CD4-positive, alpha-beta memory T cell (primary cell): ENCODE results near the gene ATAD2B. TPM values are rescaled to one million over a fixed set of nuclear protein-coding genes. Genes with fewer than 3 reads are reported as not detected.

ENCODE experiments used
- CTCF ChIA-PET: fragments of 350-600 bp; sonication (Branson Sonifier 250); formaldehyde crosslinking; loops from one replicate; lab custom pipeline; 2021; ENCODE audit warnings: inconsistent platforms; ENCODE audit not compliant: partially characterized antibody; lab: Charles Lee
- POLR2A ChIA-PET: fragments of 350-600 bp; sonication (Branson Sonifier 250); formaldehyde crosslinking; loops from one replicate; lab custom pipeline; 2021; ENCODE audit not compliant: partially characterized antibody; lab: Charles Lee
- DNase-seq, 5 donors: peaks; one replicate each; pipeline versions ENCODE4 v3.0.0 to v3.0.0-alpha.2; 2020 to 2022; ENCODE audit warnings: mixed read lengths in 1 of 5
- H3K27ac ChIP-seq: one replicate; pipeline ENCODE4 v1.7.0; 2013; ENCODE audit warnings: low read depth, low read length
- H3K27me3 ChIP-seq: 2 replicates; pipeline ENCODE4 v1.7.0; 2013; ENCODE audit warnings: mild to moderate bottlenecking, low read length, moderate library complexity; ENCODE audit not compliant: insufficient read depth
- H3K36me3 ChIP-seq: 2 replicates; pipeline ENCODE4 v1.7.0; 2013; ENCODE audit warnings: mild to moderate bottlenecking, low read length, moderate library complexity; ENCODE audit not compliant: insufficient read depth
- H3K4me1 ChIP-seq: 2 replicates; pipeline ENCODE4 v1.7.0; 2013; ENCODE audit warnings: mild to moderate bottlenecking, low read length, moderate library complexity; ENCODE audit not compliant: insufficient read depth
- H3K4me3 ChIP-seq, 2 donors: one replicate each; pipeline ENCODE4 v1.7.0; 2013; ENCODE audit warnings: low read length in 2 of 2, mild to moderate bottlenecking in 1 of 2
- H3K9me3 ChIP-seq, 2 donors: one replicate each; pipeline ENCODE4 v1.7.0; 2013; ENCODE audit warnings: low read length in 2 of 2, control low read depth in 1 of 2; ENCODE audit not compliant: control insufficient read depth in 1 of 2
- H3K27ac Mint-ChIP-seq, 7 donors: one replicate each; pipeline ENCODE4 v1.8.0; 2020 to 2021; ENCODE audit warnings: mixed read lengths in 7 of 7, mild to moderate bottlenecking in 6 of 7, inconsistent platforms in 3 of 7, moderate library complexity in 3 of 7
- H3K27me3 Mint-ChIP-seq, 2 donors: one replicate each; pipeline ENCODE4 v1.8.0; 2020 to 2021; ENCODE audit warnings: mixed read lengths in 2 of 2
- H3K36me3 Mint-ChIP-seq, 2 donors: one replicate each; pipeline ENCODE4 v1.8.0; 2020 to 2021; ENCODE audit warnings: mixed read lengths in 2 of 2, inconsistent platforms in 1 of 2, mild to moderate bottlenecking in 1 of 2
- H3K4me1 Mint-ChIP-seq, 4 donors: one replicate each; pipeline ENCODE4 v1.8.0; 2020 to 2021; ENCODE audit warnings: mixed read lengths in 4 of 4, mild to moderate bottlenecking in 1 of 4
- H3K4me3 Mint-ChIP-seq, 8 donors: one replicate each; pipeline ENCODE4 v1.8.0; 2020 to 2021; ENCODE audit warnings: mixed read lengths in 8 of 8, mild to moderate bottlenecking in 7 of 8, moderate library complexity in 6 of 8, inconsistent platforms in 3 of 8
- H3K9me3 Mint-ChIP-seq, 8 donors: one replicate each; pipeline ENCODE4 v1.8.0; 2020 to 2021; ENCODE audit warnings: mixed read lengths in 8 of 8, mild to moderate bottlenecking in 5 of 8, inconsistent platforms in 3 of 8, moderate library complexity in 1 of 8
- intact Hi-C: fragments of 100-400 bp; cut with micrococcal nuclease; formaldehyde crosslinking; loops from one replicate; pipeline ENCODE4 v1.15.1; 2023
- polyA plus RNA-seq, 2 donors: library from polyadenylated mRNA; unstranded; fragments of 300-500 nt; fragmentation: Illumina TruSeq; gene quantifications; one replicate each; pipeline ENCODE4 v1.2.3, GENCODE V29; 2021
- total RNA-seq, 2 experiments: library from RNA; stranded (reverse); gene quantifications; one replicate each; pipeline ENCODE4 v1.2.3, GENCODE V29; 2021

Gene ATAD2B
- total and polyA plus RNA-seq, 4 experiments from 2014 or later: 3.8 to 44.4 (median 22.9) TPM

GRCh38 chr2:23934259-23934658 lies 7.3 kb upstream of the ATAD2B start:
- Histone ChIP-seq H3K36me3 (no peaks in the 10 kb centered on the region), H3K4me1 (peaks cover 3% of the 10 kb centered on the region), H3K4me3 (no peak overlapping the region), H3K27me3 (peaks cover 4% of the 10 kb centered on the region), H3K9me3 (no peaks in the 10 kb centered on the region), H3K27ac (no peak overlapping the region)
- Mint-ChIP-seq H3K4me3 (no peak overlapping the region), H3K27me3 (no peaks in the 10 kb centered on the region), H3K36me3 (peaks cover 0 to under 1% of the 10 kb centered on the region in 2 donors), H3K4me1 (peaks cover 4 to 7% (median 5%) of the 10 kb centered on the region in 4 donors), H3K27ac (no peak overlapping the region), H3K9me3 (no peaks in the 10 kb centered on the region)
- intact Hi-C loops: no loop called here
- POLR2A ChIA-PET: no interaction called here
- no peak for DNase-seq
- CTCF ChIA-PET: interaction anchor here (1.3 kb wide), 1 partner anchor 9 kb away, joined by 3 read pairs; no protein-coding TSS in a partner anchor

GRCh38 chr2:23926290-23926749 lies 603 bp downstream of the ATAD2B start:
- Mint-ChIP-seq H3K4me3 (peak overlapping the region; percentile 93 to 99 (median 98)), H3K27me3 (no peaks in the 10 kb centered on the region), H3K4me1 (peaks cover 35 to 69% (median 48%) of the 10 kb centered on the region in 4 donors), H3K27ac (peak overlapping the region; percentile 96 to 100 (median 100)), H3K36me3 (peaks cover 0 to 11% of the 10 kb centered on the region in 2 donors), H3K9me3 (no peaks in the 10 kb centered on the region)
- CTCF ChIA-PET: interaction anchor here (0.6 to 4.8 kb wide), 30 partner anchors 8 to 458 kb away, joined by 3 to 64 read pairs (median 4); partner anchors contain the start of genes FKBP1B, SF3B6, TP53I3 and UBXN2A
- Histone ChIP-seq H3K36me3 (no peaks in the 10 kb centered on the region), H3K4me3 (peak overlapping the region; percentile 79 to 95), H3K27ac (peak overlapping the region; percentile 97), H3K9me3 (no peaks in the 10 kb centered on the region), H3K4me1 (peaks cover 47% of the 10 kb centered on the region), H3K27me3 (no peaks in the 10 kb centered on the region)
- POLR2A ChIA-PET: interaction anchor here (0.6 to 5.4 kb wide), 26 partner anchors 8 to 434 kb away, joined by 3 to 144 read pairs (median 6); partner anchors contain the start of genes FKBP1B, ITSN2, SF3B6 and TP53I3
- intact Hi-C loops: loop anchor here (2.0 to 5.0 kb wide), 3 partner anchors 102 to 436 kb away; partner anchors contain the start of genes ITSN2 and TP53I3
- DNase-seq: no peak

GRCh38 chr2:23925702-23926289 lies 1.1 kb downstream of the ATAD2B start:
- no peaks in the 10 kb centered on the region for H3K27me3 ChIP-seq
- peaks cover 36 to 71% (median 50%) of the 10 kb centered on the region in 4 donors for H3K4me1 Mint-ChIP-seq
- H3K4me1 ChIP-seq: peaks cover 47% of the 10 kb centered on the region
- H3K27me3 Mint-ChIP-seq: no peaks in the 10 kb centered on the region
- H3K27ac ChIP-seq: peak overlapping the region; percentile 97
- peak overlapping the region; percentile 93 to 99 (median 98) for H3K4me3 Mint-ChIP-seq
- peak overlapping the region; percentile 96 to 100 (median 100) for H3K27ac Mint-ChIP-seq
- intact Hi-C loops: loop anchor here (2.0 to 5.0 kb wide), 3 partner anchors 101 to 437 kb away; partner anchors contain the start of genes ITSN2 and TP53I3
- peak overlapping the region; percentile 79 to 95 for H3K4me3 ChIP-seq
- CTCF ChIA-PET: interaction anchor here (0.7 to 4.8 kb wide), 15 partner anchors 9 to 277 kb away, joined by 3 to 64 read pairs (median 4); partner anchors contain the start of genes SF3B6, TP53I3, UBXN2A and WDCP
- H3K9me3 Mint-ChIP-seq: no peaks in the 10 kb centered on the region
- DNase-seq: peak; percentile 71 to 83 (median 77)
- H3K36me3 Mint-ChIP-seq: peaks cover 0 to 11% of the 10 kb centered on the region in 2 donors
- POLR2A ChIA-PET: interaction anchor here (1.5 to 5.4 kb wide), 14 partner anchors 14 to 565 kb away, joined by 3 to 144 read pairs (median 8); partner anchors contain the start of genes FKBP1B, NCOA1, SF3B6 and TP53I3
- no peaks in the 10 kb centered on the region for H3K36me3 ChIP-seq
- no peaks in the 10 kb centered on the region for H3K9me3 ChIP-seq

GRCh38 chr2:23924589-23925359 lies 2.1 kb downstream of the ATAD2B start:
- H3K36me3 ChIP-seq: no peaks in the 10 kb centered on the region
- CTCF ChIA-PET: interaction anchor here (0.9 to 4.8 kb wide), 11 partner anchors 10 to 159 kb away, joined by 3 to 64 read pairs (median 17); partner anchors contain the start of genes TP53I3 and UBXN2A
- POLR2A ChIA-PET: interaction anchor here (0.7 to 5.4 kb wide), 6 partner anchors 10 to 566 kb away, joined by 3 to 144 read pairs (median 10); partner anchors contain the start of genes NCOA1, SF3B6, TP53I3 and UBXN2A
- Mint-ChIP-seq H3K4me1 (peaks cover 37 to 80% (median 57%) of the 10 kb centered on the region in 4 donors), H3K27ac (peak overlapping the region in 6 of 7 donors; percentile 26 to 100 (median 98)), H3K36me3 (peaks cover 0 to 11% of the 10 kb centered on the region in 2 donors), H3K27me3 (no peaks in the 10 kb centered on the region), H3K4me3 (peak overlapping the region; percentile 93 to 99 (median 98)), H3K9me3 (no peaks in the 10 kb centered on the region)
- H3K4me1 ChIP-seq: peaks cover 54% of the 10 kb centered on the region
- no peaks in the 10 kb centered on the region for H3K9me3 ChIP-seq
- no peak overlapping the region for H3K27ac ChIP-seq
- H3K4me3 ChIP-seq: no peak overlapping the region
- H3K27me3 ChIP-seq: no peaks in the 10 kb centered on the region
- intact Hi-C loops: loop anchor here (5.0 kb wide), 1 partner anchor 438 kb away; the partner anchor contains the start of gene ITSN2
- no peak for DNase-seq

GRCh38 chr2:23918837-23919489 lies 8.0 kb downstream of the ATAD2B start:
- H3K36me3 Mint-ChIP-seq: peaks cover 0 to 2% of the 10 kb centered on the region in 2 donors
- H3K36me3 ChIP-seq: no peaks in the 10 kb centered on the region
- intact Hi-C loops: no loop called here
- no peak overlapping the region for H3K27ac ChIP-seq
- H3K4me3 Mint-ChIP-seq: peak overlapping the region in 4 of 8 donors; percentile 12 to 40 (median 28)
- H3K4me1 Mint-ChIP-seq: peaks cover 42 to 88% (median 62%) of the 10 kb centered on the region in 4 donors
- ChIA-PET POLR2A (interaction anchor here (1.4 kb wide), 1 partner anchor 8 kb away, joined by 7 read pairs; the partner anchor contains the start of gene ATAD2B), CTCF (interaction anchor here (1.3 kb wide), 1 partner anchor 8 kb away, joined by 4 read pairs; the partner anchor contains the start of gene ATAD2B)
- DNase-seq: no peak
- no peaks in the 10 kb centered on the region for H3K27me3 Mint-ChIP-seq
- H3K9me3 ChIP-seq: no peaks in the 10 kb centered on the region
- H3K4me1 ChIP-seq: peaks cover 61% of the 10 kb centered on the region
- peak overlapping the region in 1 of 7 donors; percentile 57 for H3K27ac Mint-ChIP-seq
- no peak overlapping the region for H3K4me3 ChIP-seq
- no peaks in the 10 kb centered on the region for H3K9me3 Mint-ChIP-seq
- H3K27me3 ChIP-seq: no peaks in the 10 kb centered on the region

- Histone ChIP-seq H3K27ac (no peak overlapping the region), H3K36me3 (no peaks in the 10 kb centered on the region), H3K4me3 (no peak overlapping the region), H3K27me3 (no peaks in the 10 kb centered on the region), H3K4me1 (peaks cover 51% of the 10 kb centered on the region), H3K9me3 (no peaks in the 10 kb centered on the region)
- ChIA-PET CTCF (no interaction called here), POLR2A (no interaction called here)
- peaks cover 39 to 82% (median 57%) of the 10 kb centered on the region in 4 donors for H3K4me1 Mint-ChIP-seq
- H3K4me3 Mint-ChIP-seq: peak overlapping the region in 6 of 8 donors; percentile 6 to 47 (median 37)
- intact Hi-C loops: no loop called here
- peak in 1 of 5 donors; percentile 9 for DNase-seq
- H3K9me3 Mint-ChIP-seq: no peaks in the 10 kb centered on the region
- no peaks in the 10 kb centered on the region for H3K27me3 Mint-ChIP-seq
- H3K27ac Mint-ChIP-seq: peak overlapping the region in 5 of 7 donors; percentile 15 to 33 (median 20)
- H3K36me3 Mint-ChIP-seq: peaks cover 0 to 5% of the 10 kb centered on the region in 2 donors
Observed at GRCh38 chr2:23916727-23917405, 10.1 kb downstream of the ATAD2B start.
